ENCODE results near the gene PGGT1B.

The PGGT1B gene

DNA sequence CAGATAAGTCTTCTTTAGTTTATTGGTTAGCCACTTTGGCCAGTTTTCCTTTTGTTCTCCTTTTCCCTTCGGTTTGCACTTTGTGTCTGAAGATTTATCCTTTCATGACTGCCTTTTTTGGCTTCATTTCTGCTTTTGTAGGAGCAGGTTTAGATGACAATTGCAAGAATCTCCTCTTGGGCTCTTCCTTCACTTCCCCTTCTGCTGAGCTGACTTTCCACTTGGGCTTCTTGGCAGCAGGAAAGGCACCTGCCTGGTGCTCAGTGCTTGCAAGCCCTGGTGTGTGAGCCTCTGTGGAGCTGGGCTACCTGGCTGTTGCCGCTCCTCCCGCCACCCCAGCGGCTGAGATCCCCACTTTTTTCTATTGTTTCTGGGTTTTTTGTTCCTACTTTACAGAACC, 26.4 kb upstream of the PGGT1B start:
- 88% methylated on average over 1 of the region's 4 CpGs; no CpG with 5 or more reads in 1 of the 2 experiments for WGBS, 2 experiments (ENCODE audit: insufficient coverage in 2 of 2)
- no peak overlapping the region for H3K4me3 ChIP-seq (ENCODE audit: extremely low read depth, insufficient read depth, low read length, poor library complexity, severe bottlenecking)

DNA sequence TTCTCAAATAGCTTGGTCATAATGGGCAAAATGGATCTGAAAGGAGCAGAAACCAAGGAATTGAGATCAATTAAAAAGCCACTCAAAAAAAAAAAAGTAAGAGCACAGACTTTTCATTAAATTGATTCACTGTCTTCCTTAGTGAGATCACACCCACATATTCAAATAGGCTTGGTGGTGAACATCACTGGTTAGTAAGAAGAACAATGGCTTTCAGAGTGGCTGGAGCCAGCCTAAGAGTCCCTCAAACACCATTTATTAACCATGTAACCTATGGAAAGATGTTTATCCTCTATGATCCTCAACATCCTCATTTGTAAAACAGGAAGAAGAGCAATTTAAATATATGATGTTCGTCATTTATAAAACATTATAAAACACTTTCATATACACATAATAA, 21.3 kb upstream of the PGGT1B start:
- Histone ChIP-seq H3K4me1 (ENCODE audit: control insufficient read depth, insufficient read depth, low read length, poor library complexity, severe bottlenecking) (no peaks in the 10 kb centered on the region), H3K4me3 (ENCODE audit: extremely low read depth, insufficient read depth, low read length, poor library complexity, severe bottlenecking) (no peak overlapping the region), H3K9me3 (ENCODE audit: control insufficient read depth, low read length) (no peaks in the 10 kb centered on the region), H3K27ac (ENCODE audit: low read depth, low read length, severe bottlenecking) (no peak overlapping the region), H3K36me3 (ENCODE audit: control insufficient read depth, insufficient read depth, low read length) (no peaks in the 10 kb centered on the region)
- no CpG with 5 or more reads among the region's 1 CpG for WGBS, 2 experiments (ENCODE audit: insufficient coverage in 2 of 2)

More for the DNA sequence above, 26.4 kb upstream of the PGGT1B start:
- Histone ChIP-seq H3K27ac (ENCODE audit: low read depth, low read length, severe bottlenecking) (no peak overlapping the region), H3K9me3 (ENCODE audit: control insufficient read depth, low read length) (no peaks in the 10 kb centered on the region), H3K4me1 (ENCODE audit: control insufficient read depth, insufficient read depth, low read length, poor library complexity, severe bottlenecking) (no peaks in the 10 kb centered on the region), H3K36me3 (ENCODE audit: control insufficient read depth, insufficient read depth, low read length) (no peaks in the 10 kb centered on the region)

DNA sequence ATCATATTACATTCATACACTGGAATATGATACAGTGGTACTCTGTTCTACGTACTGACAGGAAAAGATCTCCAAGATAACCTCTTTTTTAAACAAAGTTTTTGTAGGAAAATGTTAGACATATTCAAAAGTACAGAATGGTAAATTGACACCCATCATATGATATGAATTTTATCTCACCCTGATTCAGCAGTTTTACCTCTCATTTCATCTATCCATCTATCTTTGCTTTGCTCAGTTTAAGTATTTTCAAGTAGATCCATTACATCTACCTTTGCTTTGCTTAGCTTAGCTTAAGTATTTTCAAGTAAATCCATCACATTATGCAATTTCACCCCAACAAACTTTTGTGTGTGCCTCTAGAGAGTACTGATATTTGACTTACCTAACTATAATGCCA, 19.5 kb upstream of the PGGT1B start:
- Histone ChIP-seq H3K4me1 (ENCODE audit: control insufficient read depth, insufficient read depth, low read length, poor library complexity, severe bottlenecking) (no peaks in the 10 kb centered on the region), H3K9me3 (ENCODE audit: control insufficient read depth, low read length) (no peaks in the 10 kb centered on the region), H3K27ac (ENCODE audit: low read depth, low read length, severe bottlenecking) (no peak overlapping the region), H3K4me3 (ENCODE audit: extremely low read depth, insufficient read depth, low read length, poor library complexity, severe bottlenecking) (no peak overlapping the region), H3K36me3 (ENCODE audit: control insufficient read depth, insufficient read depth, low read length) (no peaks in the 10 kb centered on the region)
- WGBS, 2 experiments (ENCODE audit: insufficient coverage in 2 of 2) = no CpG with 5 or more reads among the region's 1 CpG

DNA sequence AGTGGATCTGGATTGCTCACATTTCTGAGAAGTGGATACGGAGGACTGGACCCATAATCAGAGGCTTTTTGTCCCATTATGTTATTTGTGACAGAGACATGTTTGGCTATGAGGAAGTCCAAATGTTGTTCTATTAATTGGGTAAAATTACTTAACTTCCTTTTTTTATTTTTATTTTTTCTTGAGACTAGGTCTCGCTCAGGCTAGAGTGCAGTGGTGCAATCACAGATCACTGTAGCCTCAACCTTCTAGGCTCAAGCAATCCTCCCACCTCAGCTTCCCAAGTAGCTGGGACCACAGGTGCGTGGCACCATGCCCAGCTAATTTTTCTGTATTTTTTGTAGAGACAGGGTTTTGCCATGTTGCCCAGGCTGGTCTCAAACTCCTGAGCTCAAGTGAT, 11.9 kb upstream of the PGGT1B start:
- Histone ChIP-seq H3K4me3 (ENCODE audit: extremely low read depth, insufficient read depth, low read length, poor library complexity, severe bottlenecking) (no peak overlapping the region), H3K4me1 (ENCODE audit: control insufficient read depth, insufficient read depth, low read length, poor library complexity, severe bottlenecking) (no peaks in the 10 kb centered on the region), H3K27ac (ENCODE audit: low read depth, low read length, severe bottlenecking) (no peak overlapping the region), H3K9me3 (ENCODE audit: control insufficient read depth, low read length) (no peaks in the 10 kb centered on the region), H3K36me3 (ENCODE audit: control insufficient read depth, insufficient read depth, low read length) (peaks cover 10% of the 10 kb centered on the region)
- 88 to 92% methylated on average over 1 to 2 of the region's 3 CpGs for WGBS, 2 experiments (ENCODE audit: insufficient coverage in 2 of 2)

DNA sequence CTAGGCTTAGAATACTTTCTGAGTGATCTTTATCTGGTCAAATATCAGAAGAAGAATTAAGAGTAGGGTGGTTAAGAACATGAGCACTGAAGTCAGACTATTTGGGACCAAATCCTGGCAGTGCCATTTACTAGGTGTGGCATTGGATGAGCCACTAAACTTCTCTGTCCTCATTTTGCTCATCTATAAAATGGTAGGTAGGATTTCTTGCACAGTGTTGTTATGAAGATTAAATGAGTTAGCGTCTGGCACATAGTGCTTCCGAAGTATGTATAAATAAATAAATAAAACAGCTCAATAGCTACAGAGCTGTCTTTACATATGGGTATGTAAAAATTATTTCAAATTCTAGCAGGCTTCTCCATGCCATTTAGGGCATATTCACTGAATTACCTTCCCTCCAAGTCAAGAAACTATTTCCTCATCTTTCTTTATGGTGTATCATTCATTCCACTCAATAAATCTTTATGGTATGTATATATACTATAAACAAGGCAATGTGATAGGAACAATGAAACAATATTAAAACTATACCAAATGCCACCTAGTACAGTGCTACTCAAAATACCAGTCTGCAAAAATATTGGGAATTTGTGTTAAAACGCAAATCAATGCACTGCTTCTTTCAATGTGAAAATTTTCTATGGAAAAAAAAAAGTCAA, 9.8 kb upstream of the PGGT1B start:
- Histone ChIP-seq H3K4me3 (ENCODE audit: extremely low read depth, insufficient read depth, low read length, poor library complexity, severe bottlenecking) (no peak overlapping the region), H3K36me3 (ENCODE audit: control insufficient read depth, insufficient read depth, low read length) (peaks cover 10% of the 10 kb centered on the region)
- no CpG with 5 or more reads among the region's 3 CpGs for WGBS, 2 experiments (ENCODE audit: insufficient coverage in 2 of 2)

DNA sequence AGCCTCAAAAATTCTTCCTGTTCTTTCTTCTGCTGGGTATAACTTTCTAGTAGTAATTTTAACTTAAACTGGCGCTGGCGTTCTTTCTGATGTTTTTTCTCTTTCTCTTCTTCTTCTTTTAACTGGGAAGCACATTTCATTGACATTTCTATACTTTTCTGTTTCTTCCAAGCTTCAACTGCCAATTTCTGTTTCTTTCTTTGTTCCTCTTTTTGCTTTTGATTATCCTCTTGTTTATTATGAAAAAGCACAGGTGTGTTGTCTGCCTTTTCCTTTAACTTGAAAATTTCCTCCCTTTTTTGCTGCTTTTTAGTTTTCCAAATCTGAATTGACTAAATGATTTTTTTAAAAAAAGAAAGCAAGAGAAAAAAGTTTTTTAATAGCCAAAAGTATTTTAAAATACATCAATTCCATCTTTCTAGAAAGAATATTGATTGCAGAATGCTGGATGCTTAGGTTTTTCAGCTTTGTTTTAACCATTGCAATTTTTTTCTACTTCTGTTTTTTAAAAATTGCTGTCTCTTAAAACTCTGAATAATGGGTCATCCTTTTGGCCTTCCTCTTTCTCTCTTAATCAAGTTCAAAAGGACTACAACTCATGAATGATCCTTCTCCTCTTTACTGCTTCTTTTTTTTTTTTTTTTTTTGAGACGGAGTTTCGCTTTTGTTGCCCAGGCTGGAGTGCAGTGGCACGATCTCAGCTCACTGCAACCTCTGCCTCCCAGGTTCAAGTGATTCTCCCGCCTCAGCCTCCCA, 8.8 kb upstream of the PGGT1B start:
- H3K4me1 ChIP-seq (ENCODE audit: control insufficient read depth, insufficient read depth, low read length, poor library complexity, severe bottlenecking) = no peaks in the 10 kb centered on the region
- WGBS, 2 experiments (ENCODE audit: insufficient coverage in 2 of 2) = 82 to 89% methylated on average over 2 of the region's 6 CpGs
- H3K27ac ChIP-seq (ENCODE audit: low read depth, low read length, severe bottlenecking) = no peak overlapping the region
- peaks cover 12% of the 10 kb centered on the region for H3K36me3 ChIP-seq (ENCODE audit: control insufficient read depth, insufficient read depth, low read length)
- no peak overlapping the region for H3K4me3 ChIP-seq (ENCODE audit: extremely low read depth, insufficient read depth, low read length, poor library complexity, severe bottlenecking)
- no peaks in the 10 kb centered on the region for H3K9me3 ChIP-seq (ENCODE audit: control insufficient read depth, low read length)

More for the DNA sequence above, 9.8 kb upstream of the PGGT1B start:
- Histone ChIP-seq H3K4me1 (ENCODE audit: control insufficient read depth, insufficient read depth, low read length, poor library complexity, severe bottlenecking) (no peaks in the 10 kb centered on the region), H3K27ac (ENCODE audit: low read depth, low read length, severe bottlenecking) (no peak overlapping the region), H3K9me3 (ENCODE audit: control insufficient read depth, low read length) (no peaks in the 10 kb centered on the region)

DNA sequence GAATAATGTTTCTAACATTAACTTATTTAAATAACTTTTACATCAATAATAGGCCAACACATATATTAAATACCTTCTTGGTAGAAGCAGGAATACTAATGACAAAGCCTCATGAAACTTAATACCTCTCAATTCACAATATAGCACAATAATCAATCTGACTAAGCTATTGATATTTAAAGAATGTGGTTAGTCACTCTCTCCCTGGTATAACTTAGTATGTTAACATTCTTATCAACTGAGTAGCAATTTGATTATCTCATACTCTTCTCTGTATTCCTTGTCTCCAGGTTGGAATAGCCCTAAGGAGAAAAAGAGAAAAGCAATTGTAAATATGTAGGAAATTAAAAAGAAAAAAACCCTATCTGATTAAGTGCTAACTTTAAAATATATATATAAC, 4.9 kb upstream of the PGGT1B start:
- Histone ChIP-seq H3K4me3 (ENCODE audit: extremely low read depth, insufficient read depth, low read length, poor library complexity, severe bottlenecking) (no peak overlapping the region), H3K9me3 (ENCODE audit: control insufficient read depth, low read length) (no peaks in the 10 kb centered on the region), H3K27ac (ENCODE audit: low read depth, low read length, severe bottlenecking) (no peak overlapping the region), H3K4me1 (ENCODE audit: control insufficient read depth, insufficient read depth, low read length, poor library complexity, severe bottlenecking) (no peaks in the 10 kb centered on the region), H3K36me3 (ENCODE audit: control insufficient read depth, insufficient read depth, low read length) (peaks cover 3% of the 10 kb centered on the region)

DNA sequence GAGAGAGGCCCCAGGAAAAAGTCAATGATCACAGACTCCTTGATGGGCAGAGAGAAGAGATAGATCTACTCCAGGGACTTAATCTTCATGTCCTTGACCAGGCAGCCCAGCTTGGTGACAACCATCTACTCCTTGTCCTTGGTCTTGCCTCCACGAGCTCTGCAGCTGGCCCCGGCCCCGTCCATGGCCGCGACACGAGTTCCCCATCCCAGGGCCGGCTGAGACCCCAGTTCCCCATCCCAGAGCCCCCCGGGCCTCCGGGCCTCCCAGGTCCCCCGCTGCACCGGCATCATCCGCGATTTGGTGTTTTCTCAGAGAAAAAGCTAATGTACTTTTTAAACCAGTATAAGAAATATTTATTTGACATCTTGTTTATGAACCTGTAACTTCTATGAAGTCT, 2.5 kb upstream of the PGGT1B start:
- H3K4me3 ChIP-seq (ENCODE audit: extremely low read depth, insufficient read depth, low read length, poor library complexity, severe bottlenecking) = no peak overlapping the region
- WGBS, 2 experiments (ENCODE audit: insufficient coverage in 2 of 2) = no CpG with 5 or more reads among the region's 13 CpGs
- no peak overlapping the region for H3K27ac ChIP-seq (ENCODE audit: low read depth, low read length, severe bottlenecking)
- H3K36me3 ChIP-seq (ENCODE audit: control insufficient read depth, insufficient read depth, low read length) = peaks cover 3% of the 10 kb centered on the region
- no peaks in the 10 kb centered on the region for H3K9me3 ChIP-seq (ENCODE audit: control insufficient read depth, low read length)
- H3K4me1 ChIP-seq (ENCODE audit: control insufficient read depth, insufficient read depth, low read length, poor library complexity, severe bottlenecking) = no peaks in the 10 kb centered on the region

DNA sequence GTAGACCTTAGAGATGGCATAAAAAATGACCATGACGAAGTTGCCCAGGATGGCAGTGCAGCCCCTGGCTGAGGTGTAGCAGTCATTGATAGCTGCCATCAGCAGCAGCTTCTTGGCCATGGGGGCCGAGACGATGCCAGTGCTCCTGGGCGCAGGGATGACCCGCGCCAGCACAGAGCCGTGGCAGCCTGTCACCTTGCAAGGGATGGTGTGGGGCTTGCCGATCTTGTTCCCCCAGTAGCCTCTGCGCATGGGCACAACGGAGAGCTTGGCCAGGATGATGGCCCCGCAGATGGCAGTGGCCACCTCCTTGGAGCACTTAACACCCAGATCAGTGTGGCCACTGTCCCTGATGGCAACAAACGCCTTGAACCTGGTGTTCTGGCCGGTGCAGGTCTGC, 2.1 kb upstream of the PGGT1B start:
- Histone ChIP-seq H3K36me3 (ENCODE audit: control insufficient read depth, insufficient read depth, low read length) (peaks cover 3% of the 10 kb centered on the region), H3K27ac (ENCODE audit: low read depth, low read length, severe bottlenecking) (no peak overlapping the region), H3K4me1 (ENCODE audit: control insufficient read depth, insufficient read depth, low read length, poor library complexity, severe bottlenecking) (no peaks in the 10 kb centered on the region), H3K4me3 (ENCODE audit: extremely low read depth, insufficient read depth, low read length, poor library complexity, severe bottlenecking) (no peak overlapping the region), H3K9me3 (ENCODE audit: control insufficient read depth, low read length) (no peaks in the 10 kb centered on the region)
- WGBS, 2 experiments (ENCODE audit: insufficient coverage in 2 of 2) = 88 to 99% methylated on average over 9 to 13 of the region's 13 CpGs

DNA sequence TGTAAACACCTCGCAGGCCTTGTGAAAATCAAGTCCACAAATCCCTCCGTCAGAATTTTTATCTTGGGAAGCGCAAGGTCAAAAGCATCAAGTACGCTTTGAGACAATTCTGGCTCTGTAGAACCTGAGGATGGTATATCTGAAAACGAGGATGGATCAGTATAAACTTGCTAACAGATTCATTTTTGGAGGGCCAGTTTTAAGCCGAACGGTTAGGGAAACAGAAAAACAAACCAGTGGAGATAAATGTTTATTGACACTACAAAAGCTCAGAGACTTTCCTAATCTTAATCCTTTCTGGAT, 352 bp upstream of the PGGT1B start:
- Histone ChIP-seq H3K4me1 (ENCODE audit: control insufficient read depth, insufficient read depth, low read length, poor library complexity, severe bottlenecking) (no peaks in the 10 kb centered on the region), H3K36me3 (ENCODE audit: control insufficient read depth, insufficient read depth, low read length) (peaks cover 3% of the 10 kb centered on the region), H3K4me3 (ENCODE audit: extremely low read depth, insufficient read depth, low read length, poor library complexity, severe bottlenecking) (peak overlapping the region; percentile 81), H3K9me3 (ENCODE audit: control insufficient read depth, low read length) (no peaks in the 10 kb centered on the region), H3K27ac (ENCODE audit: low read depth, low read length, severe bottlenecking) (peak overlapping the region; percentile 82)
- 15 to 18% methylated on average over 5 of the region's 7 CpGs for WGBS, 2 experiments (ENCODE audit: insufficient coverage in 2 of 2)

DNA sequence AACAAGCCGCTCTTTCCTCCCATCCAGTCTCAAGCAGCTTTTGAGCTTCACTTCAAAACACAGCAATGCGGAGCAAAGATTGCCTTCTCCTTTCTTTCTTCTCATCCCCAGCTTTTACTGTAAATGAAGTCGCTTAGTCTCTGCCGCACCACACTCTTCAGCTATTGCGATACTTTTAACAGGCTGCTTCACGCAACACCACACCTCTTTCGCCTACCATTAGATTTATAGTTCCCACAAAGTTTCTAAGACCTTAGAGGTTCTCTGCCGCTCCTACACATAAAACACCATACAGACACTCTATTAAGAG, 711 bp downstream of the PGGT1B start:
- no peaks in the 10 kb centered on the region for H3K4me1 ChIP-seq (ENCODE audit: control insufficient read depth, insufficient read depth, low read length, poor library complexity, severe bottlenecking)
- 5 to 8% methylated on average over 6 to 8 of the region's 8 CpGs for WGBS, 2 experiments (ENCODE audit: insufficient coverage in 2 of 2)
- H3K4me3 ChIP-seq (ENCODE audit: extremely low read depth, insufficient read depth, low read length, poor library complexity, severe bottlenecking) = peak overlapping the region; percentile 81
- no peaks in the 10 kb centered on the region for H3K9me3 ChIP-seq (ENCODE audit: control insufficient read depth, low read length)
- H3K36me3 ChIP-seq (ENCODE audit: control insufficient read depth, insufficient read depth, low read length) = peaks cover 3% of the 10 kb centered on the region
- H3K27ac ChIP-seq (ENCODE audit: low read depth, low read length, severe bottlenecking) = peak overlapping the region; percentile 82
